ELR (cell line): ENCODE results near the gene TSPEAR.

Experiments used
- DNase-seq: peaks from one replicate; pipeline ENCODE4 v3.0.0-alpha.2; 2015; ENCODE audit warnings: low read depth

The TSPEAR gene

GRCh38 chr21:44740742-44741141, 29.4 kb upstream of the TSPEAR start:
- DNase-seq: no peak

- DNase-seq: no peak
Observed at GRCh38 chr21:44739316-44739715, 27.9 kb upstream of the TSPEAR start.

GRCh38 chr21:44738621-44739020, 27.2 kb upstream of the TSPEAR start:
- no peak for DNase-seq

- peak; percentile 38 for DNase-seq
Observed at GRCh38 chr21:44737706-44738354, 26.5 kb upstream of the TSPEAR start.

- no peak for DNase-seq
Observed at GRCh38 chr21:44736291-44737004, 25.1 kb upstream of the TSPEAR start.

- no peak for DNase-seq
Observed at GRCh38 chr21:44735821-44736220, 24.4 kb upstream of the TSPEAR start.

GRCh38 chr21:44734841-44735240, 23.5 kb upstream of the TSPEAR start:
- no peak for DNase-seq

GRCh38 chr21:44734026-44734745, 22.8 kb upstream of the TSPEAR start:
- DNase-seq: no peak

- DNase-seq: no peak
Observed at GRCh38 chr21:44732956-44733355, 21.6 kb upstream of the TSPEAR start.

GRCh38 chr21:44732263-44732662, 20.9 kb upstream of the TSPEAR start:
- no peak for DNase-seq

GRCh38 chr21:44730951-44731579, 19.7 kb upstream of the TSPEAR start:
- no peak for DNase-seq

- no peak for DNase-seq
Observed at GRCh38 chr21:44730028-44730395, 18.6 kb upstream of the TSPEAR start.

GRCh38 chr21:44729336-44730027, 18.1 kb upstream of the TSPEAR start:
- DNase-seq: no peak

GRCh38 chr21:44728716-44729115, 17.3 kb upstream of the TSPEAR start:
- DNase-seq: no peak

GRCh38 chr21:44727757-44728156, 16.4 kb upstream of the TSPEAR start:
- DNase-seq: no peak

GRCh38 chr21:44727321-44727720, 15.9 kb upstream of the TSPEAR start:
- no peak for DNase-seq

GRCh38 chr21:44726826-44727225, 15.5 kb upstream of the TSPEAR start:
- DNase-seq: no peak

GRCh38 chr21:44724926-44725325, 13.6 kb upstream of the TSPEAR start:
- no peak for DNase-seq

GRCh38 chr21:44724196-44724595, 12.8 kb upstream of the TSPEAR start:
- DNase-seq: no peak

- DNase-seq: no peak
Observed at GRCh38 chr21:44723177-44724131, 12.1 kb upstream of the TSPEAR start.

- no peak for DNase-seq
Observed at GRCh38 chr21:44722731-44723130, 11.4 kb upstream of the TSPEAR start.
